B cell (primary cell): ENCODE data around the gene TMEM98.

Source experiments
- EZH2 ChIP-seq: IDR thresholded peaks from 2 replicates; pipeline ENCODE4 v1.6.1; 2012; ENCODE audit warnings: borderline replicate concordance, low read depth, mild to moderate bottlenecking, moderate library complexity, low read length; ENCODE audit not compliant: insufficient read depth, poor library complexity, severe bottlenecking
- TF ChIP-seq, protein P1 (sequence below): fragments of 200-600 bp; IDR thresholded peaks from one replicate; pipeline ENCODE4 v1.8.0; 2022; ENCODE audit warnings: antibody characterized with exemption, mild to moderate bottlenecking

DNA sequence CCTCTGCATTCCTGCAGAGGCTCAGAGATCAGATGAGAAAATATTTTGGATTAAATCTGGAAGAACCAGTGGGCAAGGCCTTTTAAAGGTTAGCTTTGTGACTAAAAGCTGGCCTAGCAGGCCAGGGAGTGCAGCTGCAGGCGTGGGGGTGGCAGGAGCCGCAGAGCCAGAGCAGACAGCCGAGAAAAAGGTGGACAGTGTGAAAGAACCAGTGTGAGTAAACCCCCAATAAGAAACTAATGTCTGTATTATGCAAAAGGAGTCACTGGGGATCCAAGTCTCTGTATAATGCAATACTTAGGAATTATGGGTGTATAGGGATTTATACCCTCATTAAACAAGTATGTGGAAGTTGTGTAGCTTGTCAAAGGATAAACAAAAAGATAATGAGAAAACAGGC lies 42.3 kb downstream of the TMEM98 start:
- TF ChIP-seq, protein P1, sequence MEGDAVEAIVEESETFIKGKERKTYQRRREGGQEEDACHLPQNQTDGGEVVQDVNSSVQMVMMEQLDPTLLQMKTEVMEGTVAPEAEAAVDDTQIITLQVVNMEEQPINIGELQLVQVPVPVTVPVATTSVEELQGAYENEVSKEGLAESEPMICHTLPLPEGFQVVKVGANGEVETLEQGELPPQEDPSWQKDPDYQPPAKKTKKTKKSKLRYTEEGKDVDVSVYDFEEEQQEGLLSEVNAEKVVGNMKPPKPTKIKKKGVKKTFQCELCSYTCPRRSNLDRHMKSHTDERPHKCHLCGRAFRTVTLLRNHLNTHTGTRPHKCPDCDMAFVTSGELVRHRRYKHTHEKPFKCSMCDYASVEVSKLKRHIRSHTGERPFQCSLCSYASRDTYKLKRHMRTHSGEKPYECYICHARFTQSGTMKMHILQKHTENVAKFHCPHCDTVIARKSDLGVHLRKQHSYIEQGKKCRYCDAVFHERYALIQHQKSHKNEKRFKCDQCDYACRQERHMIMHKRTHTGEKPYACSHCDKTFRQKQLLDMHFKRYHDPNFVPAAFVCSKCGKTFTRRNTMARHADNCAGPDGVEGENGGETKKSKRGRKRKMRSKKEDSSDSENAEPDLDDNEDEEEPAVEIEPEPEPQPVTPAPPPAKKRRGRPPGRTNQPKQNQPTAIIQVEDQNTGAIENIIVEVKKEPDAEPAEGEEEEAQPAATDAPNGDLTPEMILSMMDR, result no peak
- TF ChIP-seq EZH2, result no peak
